ENCODE results near the gene ZKSCAN3.
A peak's percentile ranks its signal among the peaks of the same experiment; 100 is the strongest.
"Not testable (repeated sequence)": the region's sequence is repeated elsewhere in the genome, so short reads cannot be mapped to it uniquely, and the experiment has no call there.

ZKSCAN3 gene

DNA sequence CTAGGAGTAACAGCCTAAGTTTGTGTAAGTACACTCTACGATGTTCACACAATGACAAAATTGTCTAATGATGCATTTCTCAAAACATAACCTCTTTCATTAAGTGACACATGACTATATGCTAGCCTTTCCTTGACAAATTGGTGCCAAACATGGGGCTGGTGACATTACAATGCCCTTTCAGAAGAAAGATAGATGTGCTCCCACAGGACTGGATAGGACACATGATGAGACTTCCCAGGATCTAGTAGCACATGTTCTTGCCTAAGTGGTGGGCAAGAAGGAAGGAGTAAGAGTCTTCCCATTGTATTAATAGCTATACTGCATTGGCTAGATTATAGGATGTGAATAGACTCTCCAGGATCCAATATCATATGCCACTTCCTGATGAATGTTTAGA, 21.5 kb downstream of the ZKSCAN3 start:
- no peak for DNase-seq (ENCODE audit: low read depth in 3 of 3, low spot score in 1 of 3)

DNA sequence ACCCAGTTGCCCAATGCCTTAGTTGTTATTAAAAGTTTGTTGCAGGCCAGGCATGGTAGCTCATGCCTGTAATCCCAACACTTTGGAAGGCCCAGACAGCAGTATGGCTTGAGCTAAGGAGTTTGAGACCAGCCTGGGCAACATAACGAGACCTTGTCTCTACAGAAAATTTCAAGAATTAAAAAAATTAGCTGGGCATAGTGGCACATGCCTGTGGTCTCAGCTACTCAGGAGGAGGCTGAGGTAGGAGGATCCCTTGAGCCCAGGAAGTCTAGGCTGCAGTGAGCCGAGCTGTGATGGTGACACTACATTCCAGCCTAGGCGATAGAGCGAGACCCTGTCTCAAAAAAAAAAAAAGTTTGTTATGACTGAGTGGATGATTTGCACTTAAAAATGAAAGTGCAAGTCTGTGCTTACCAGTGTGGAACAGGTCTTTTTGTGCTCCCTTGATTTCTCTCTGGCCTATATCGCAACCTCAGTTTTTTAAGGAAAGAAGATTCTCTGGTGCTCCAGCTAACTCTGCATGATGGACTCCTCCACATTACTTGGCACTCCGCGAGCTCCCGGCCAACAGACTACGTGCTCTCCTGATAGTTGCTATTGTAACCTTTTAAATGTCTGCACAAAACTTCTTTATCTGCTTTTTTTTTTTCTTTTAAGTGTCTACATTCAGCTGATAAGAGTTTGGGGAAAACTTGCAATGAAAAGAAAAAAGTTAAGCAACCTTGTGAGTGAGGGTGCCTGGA, 22.1 kb downstream of the ZKSCAN3 start:
- DNase-seq (ENCODE audit: low read depth in 3 of 3, low spot score in 1 of 3), result no peak

DNA sequence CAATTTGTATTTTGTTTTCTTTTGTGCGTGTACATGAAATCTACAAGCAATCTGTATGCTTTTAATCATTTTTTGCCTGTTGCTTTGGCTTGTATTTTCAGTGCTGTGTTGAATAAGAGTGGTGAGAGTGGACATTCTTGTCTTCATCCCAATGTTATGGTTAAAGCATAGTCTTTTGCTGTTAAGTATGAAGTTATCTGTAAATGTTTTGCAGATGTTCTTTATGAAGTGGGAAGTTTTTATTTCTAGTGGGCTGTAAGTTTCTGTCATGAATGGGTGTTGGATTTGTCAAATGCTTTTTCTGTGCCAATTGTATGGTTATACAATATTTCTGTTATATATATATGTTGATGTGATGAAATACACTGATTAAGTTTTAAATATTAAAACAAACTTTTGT, 24.2 kb downstream of the ZKSCAN3 start:
- DNase-seq (ENCODE audit: low read depth in 3 of 3, low spot score in 1 of 3), result no peak

DNA sequence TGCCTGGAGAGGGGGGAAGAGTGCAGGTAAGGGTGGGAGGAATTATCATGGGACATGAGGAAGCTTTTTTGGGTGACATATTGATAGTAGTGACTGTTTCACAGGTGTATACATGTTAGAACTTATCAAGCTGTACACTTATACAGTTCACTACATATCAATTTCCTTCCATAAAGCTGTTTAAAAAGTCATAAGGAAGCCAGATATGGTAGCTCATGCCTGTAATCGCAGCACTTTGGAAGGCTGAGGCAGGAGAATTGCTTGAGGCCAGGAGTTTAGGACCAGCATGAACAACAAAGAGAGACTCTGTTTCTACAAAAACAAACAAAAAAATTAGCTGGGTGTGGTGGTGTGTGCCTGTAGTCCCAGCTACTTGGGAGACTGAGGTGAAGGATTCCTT, 28.1 kb downstream of the ZKSCAN3 start:
- DNase-seq (ENCODE audit: low read depth in 3 of 3, low spot score in 1 of 3), result no peak

DNA sequence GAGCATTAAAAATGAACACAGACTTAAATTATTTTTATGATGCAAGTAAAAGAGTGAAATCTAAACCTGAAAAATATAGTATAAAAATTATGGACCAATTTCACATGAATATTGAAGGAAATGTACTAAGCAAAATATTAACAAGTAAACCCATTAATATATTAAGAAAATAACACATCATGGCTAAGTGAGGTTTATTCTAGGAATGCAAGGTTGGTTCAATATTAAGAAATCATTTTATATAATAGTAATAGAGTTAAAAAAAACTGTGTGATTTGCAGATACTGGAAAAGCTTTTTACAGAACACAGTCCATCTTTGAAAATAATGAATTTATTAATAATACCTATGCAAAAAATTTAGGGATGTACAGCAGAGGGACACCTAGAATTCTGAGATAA, 28.9 kb downstream of the ZKSCAN3 start:
- DNase-seq (ENCODE audit: low read depth in 3 of 3, low spot score in 1 of 3), result no peak

DNA sequence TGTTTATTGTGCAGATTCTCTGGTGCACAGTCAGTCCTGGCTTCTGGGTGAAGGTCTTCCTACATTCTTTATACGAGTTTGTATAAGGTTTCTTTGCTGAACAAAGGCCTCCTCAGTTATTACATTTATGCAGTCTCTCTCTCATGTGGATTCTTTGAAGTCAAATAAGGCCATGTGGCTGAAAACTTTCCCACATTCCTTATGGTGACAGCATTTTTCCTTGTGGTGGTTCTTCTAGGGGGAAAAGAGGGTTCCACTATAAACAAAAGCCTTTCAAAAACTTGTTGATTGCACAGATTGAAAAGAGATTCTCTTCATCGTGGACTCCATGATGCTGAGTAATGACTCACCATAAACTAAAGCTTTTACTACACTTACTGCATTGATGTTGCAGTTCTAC, 30.6 kb downstream of the ZKSCAN3 start:
- no peak for DNase-seq (ENCODE audit: low read depth in 3 of 3, low spot score in 1 of 3)

DNA sequence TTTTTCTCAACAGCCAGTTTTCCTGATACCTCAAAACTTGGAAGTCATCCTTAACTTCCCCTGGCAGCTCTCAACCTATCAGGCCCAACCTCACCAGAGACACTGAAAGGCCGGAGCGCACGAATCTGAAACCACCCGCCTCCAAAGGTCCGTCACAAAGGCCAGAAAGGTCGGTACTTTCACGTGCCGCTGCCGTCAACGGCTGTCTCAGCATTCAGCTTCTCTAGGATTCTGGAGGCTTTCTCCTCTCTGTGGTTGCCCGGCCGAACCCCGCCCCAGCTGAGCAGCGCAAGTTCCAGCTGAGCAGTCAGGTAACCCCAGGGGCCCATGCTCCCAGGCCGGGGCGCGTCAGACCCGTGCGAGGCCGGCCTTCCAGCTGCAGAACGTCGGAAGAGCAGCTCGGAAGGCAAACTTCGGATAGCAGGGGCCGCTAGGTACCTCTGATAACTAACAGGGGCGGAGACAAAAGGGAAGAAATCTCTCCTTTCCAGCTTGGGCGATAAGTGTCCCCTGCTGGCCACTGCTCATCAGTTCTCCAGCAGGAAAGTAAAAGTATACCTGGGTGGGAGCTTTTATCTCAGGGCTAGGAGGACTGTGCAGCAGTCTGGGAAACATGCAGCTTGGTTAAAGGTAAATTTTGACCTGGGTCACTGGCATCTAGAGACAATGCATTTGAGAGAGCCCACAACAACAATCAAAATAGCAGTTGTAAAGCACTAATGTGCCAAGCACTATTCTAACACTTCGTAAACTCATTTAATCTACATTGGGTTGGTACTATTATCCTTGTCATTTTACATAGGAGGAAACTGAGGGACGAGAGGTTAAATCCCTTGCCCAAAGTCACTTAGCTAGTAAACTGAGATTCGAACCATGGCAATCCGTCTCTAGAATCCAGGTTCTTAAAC, 33.7 kb downstream of the ZKSCAN3 start:
- DNase-seq (ENCODE audit: low read depth in 3 of 3, low spot score in 1 of 3), result peak in 1 of 3 donors; percentile 12

DNA sequence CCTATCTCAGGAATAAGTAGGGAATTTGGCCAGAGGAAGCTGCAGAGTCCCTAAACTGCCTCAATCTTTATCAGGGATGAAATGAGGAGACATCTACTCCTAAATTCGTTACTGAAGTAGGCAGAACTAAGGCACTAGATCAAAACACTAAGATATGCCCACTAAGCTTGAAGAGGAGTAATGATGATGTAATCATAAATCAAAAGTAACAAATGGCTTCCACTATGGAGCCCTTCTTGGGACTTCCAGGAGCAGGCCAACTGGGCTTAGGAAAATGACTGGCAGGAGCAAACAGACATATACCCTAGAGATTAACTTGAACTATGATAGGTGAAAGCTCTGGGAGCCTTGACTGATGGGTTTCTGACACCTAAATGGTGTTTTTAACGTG, 34.4 kb downstream of the ZKSCAN3 start:
- no peak for DNase-seq (ENCODE audit: low read depth in 3 of 3, low spot score in 1 of 3)

DNA sequence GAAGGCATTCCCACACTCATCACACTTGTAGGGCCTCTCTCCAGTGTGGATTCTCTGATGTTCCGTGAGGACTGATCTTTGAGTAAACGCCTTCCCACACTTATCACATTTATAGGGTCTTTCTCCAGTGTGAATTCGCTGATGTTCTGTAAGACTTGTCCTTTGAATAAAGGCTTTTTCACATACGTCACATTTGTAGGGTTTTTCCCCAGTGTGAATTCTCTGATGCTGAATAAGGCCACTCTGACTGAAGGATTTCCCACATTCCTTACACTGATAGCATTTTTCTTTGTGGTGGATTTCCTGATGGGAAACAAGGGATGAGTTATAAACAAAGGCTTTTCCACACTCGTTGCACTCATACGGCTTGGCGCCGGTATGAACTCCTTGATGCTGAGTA, 40.9 kb downstream of the ZKSCAN3 start:
- DNase-seq (ENCODE audit: low read depth in 3 of 3, low spot score in 1 of 3), result no peak

DNA sequence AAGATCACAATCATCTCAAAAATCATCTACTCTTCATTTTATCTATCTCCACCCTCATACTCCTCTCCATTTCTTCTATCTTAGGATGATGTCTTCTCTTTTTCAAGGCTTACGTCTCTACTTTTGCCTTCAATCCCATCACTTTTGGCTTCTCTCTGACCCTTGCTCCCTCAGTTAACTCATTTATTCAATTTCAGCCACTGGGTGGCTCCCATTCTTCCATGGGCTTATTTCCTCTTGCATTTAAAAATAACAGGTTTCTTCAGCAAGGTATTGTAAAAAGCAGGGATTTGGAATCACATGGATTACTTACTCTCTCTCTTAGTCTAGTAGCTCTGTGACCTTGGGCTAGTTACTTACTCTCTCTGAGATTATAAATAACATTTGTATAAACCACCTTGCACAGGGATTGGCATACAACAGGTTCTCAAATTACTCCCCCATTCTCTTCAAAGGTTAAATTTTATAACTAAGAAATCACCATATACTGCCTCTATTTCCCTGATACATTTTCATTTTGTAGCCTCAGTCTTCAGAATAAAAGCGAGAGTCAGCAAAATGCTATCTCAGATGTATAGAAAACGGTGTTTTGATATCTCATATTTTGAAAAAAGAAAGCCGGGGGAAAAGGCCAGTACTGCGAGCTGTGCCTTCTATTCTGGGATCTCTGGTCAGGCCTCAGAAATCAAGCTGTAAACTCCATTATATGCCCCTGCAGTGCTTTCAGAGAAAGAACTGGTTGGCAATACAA, 44.3 kb downstream of the ZKSCAN3 start:
- no peak for DNase-seq (ENCODE audit: low read depth in 3 of 3, low spot score in 1 of 3)

DNA sequence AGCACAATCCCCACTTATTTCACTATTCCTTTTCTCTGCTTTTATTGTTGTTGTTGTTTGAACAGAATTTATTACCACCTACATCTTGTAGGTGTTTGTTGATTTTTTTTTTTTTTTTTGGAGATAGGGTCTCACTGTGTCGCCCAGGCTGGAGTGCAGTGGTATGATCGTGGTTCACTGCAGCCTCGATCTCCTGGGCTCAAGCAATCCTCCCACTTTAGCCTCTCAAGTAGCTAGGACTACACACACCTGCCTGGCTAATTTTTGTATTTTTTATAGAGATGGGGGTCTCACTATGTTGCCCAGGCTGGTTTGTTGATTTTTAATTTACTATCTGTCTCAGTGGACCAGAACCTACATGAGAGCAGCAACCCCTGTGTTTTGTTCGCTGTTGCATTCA, 46.2 kb downstream of the ZKSCAN3 start:
- DNase-seq (ENCODE audit: low read depth in 3 of 3, low spot score in 1 of 3), result no peak

DNA sequence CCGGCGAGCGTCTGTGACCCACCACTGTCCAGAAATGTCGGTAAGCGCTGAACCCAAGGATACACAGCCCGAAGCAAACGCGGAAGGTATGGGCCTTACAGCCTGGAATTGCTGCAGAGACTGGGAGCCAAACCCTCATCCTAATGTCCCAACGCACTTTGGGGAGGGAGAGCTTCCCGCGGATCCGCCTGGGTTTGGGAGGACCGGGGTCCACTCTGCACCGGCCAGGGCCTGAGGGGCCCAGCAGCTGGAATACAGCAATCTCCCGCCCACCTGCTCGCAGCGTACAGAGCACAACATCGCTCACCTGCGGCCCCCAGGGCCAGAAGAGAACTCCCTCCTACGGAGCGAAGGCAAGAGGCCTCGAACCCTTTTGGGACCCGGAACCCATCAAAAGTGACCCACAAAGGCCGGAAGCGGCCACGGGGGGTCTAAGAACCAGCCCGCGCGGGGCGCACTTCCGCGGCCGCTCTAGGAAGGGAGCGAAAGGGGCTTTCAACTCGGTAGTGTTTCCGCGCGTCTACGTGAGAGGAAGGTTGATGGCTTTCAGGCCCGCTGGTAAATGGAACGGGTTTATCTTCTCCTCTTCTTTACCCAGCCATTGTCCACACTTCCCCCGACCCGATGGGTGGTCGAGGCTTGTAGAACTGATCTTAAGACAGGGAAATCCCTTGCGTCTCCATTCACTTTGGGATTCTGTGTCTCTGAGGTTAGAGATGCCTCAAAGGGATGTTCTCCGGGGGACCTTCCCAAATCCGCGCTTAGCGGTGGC, 49.8 kb downstream of the ZKSCAN3 start, which contains the start of gene ZSCAN12:
Gene ZSCAN12 (minus strand): TSS at position 398 of the 772 bp plus-strand sequence. CDS start 1,342 bp downstream, outside the sequence.
- peak; percentile 51 to 75 (median 67) for DNase-seq (ENCODE audit: low read depth in 3 of 3, low spot score in 1 of 3)

DNA sequence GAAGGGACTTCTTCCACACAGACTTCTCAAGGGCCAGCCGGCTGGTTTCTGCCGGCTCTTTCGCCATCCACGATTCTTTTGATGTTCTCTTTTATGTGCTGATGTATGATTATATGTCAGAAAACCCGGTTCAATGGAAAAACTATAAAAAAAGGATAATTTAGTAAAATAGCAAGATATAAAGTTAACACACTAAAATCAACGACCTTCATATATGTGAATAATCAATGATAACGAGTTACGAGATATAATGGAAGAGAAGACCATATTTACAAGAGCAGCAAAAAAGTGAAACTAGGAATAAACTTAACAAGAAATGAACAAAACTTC, 50.3 kb downstream of the ZKSCAN3 start:
- no peak for DNase-seq (ENCODE audit: low read depth in 3 of 3, low spot score in 1 of 3)

DNA sequence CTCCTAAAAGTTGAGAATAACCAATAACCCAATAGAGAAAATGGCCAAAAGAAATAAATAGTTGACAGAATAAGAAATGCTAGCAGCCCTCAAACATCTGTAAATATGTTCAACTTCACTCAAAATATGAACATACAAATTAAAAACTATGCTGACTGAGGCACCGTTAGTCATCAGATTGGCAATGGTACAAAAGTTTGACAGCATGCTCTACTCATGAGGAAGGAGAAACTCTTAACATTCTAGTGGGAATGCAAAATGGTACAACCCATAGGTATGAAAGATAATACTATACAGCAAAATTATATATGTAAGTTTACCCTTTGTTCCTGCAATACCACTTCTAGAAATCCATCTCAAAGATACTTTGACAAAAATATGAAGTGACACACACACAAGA, 51.4 kb downstream of the ZKSCAN3 start:
- no peak for DNase-seq (ENCODE audit: low read depth in 3 of 3, low spot score in 1 of 3)

DNA sequence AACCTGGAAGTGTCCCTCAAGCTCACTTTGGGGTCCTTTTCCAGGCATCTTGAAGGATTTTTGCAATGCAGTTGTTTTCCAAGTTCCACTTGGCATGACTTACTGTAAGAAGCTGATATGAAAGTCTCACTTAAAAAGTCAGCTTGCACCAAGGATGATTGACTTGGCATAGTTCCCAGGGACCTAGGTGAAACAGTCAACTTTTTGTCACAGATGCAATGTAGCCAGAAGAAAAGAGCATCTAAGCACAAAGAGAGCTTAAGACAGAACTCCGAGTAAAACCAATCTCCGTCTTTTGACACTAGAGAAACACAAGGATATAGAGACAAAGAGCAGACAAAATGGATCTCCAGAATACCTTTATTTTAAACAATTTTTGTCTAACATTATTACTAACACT, 52.5 kb downstream of the ZKSCAN3 start:
- DNase-seq (ENCODE audit: low read depth in 3 of 3, low spot score in 1 of 3), result no peak

DNA sequence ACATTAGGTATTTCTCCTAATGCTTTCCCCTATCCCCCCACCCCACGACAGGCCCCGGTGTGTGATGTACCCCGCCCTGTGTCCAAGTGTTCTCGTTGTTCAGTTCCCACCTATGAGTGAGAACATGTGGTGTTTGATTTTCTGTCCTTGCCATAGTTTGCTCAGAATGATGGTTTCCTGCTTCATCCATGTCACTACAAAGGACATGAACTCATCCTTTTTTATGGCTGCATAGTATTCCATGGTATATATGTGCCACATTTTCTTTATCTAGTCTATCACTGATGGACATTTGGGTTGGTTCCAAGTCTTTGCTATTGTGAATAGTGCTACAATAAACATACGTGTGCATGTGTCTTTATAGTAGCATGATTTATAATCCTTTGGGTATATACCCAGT, 54.2 kb downstream of the ZKSCAN3 start:
- not testable (repeated sequence) for DNase-seq (ENCODE audit: low read depth in 3 of 3, low spot score in 1 of 3)

DNA sequence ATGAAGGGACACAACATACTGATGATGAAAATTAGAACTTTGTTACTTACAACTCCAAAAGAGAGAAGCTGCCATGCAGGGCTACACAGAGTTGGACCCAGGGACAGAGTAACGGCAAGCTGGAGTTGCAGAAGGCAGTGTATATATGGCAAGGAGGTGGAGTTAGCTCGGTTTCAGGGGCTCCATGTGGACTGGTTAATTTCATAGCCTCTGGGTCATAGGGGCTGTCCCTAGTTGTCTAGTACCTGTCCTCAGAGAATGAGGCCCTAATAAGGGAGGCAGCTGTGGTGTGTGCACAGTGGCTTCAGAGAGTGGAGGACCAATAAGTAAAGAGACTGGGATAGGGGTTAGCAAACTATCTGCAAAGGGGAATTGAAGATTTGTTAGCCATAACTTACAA, 57.7 kb downstream of the ZKSCAN3 start:
- DNase-seq (ENCODE audit: low read depth in 3 of 3, low spot score in 1 of 3), result no peak

DNA sequence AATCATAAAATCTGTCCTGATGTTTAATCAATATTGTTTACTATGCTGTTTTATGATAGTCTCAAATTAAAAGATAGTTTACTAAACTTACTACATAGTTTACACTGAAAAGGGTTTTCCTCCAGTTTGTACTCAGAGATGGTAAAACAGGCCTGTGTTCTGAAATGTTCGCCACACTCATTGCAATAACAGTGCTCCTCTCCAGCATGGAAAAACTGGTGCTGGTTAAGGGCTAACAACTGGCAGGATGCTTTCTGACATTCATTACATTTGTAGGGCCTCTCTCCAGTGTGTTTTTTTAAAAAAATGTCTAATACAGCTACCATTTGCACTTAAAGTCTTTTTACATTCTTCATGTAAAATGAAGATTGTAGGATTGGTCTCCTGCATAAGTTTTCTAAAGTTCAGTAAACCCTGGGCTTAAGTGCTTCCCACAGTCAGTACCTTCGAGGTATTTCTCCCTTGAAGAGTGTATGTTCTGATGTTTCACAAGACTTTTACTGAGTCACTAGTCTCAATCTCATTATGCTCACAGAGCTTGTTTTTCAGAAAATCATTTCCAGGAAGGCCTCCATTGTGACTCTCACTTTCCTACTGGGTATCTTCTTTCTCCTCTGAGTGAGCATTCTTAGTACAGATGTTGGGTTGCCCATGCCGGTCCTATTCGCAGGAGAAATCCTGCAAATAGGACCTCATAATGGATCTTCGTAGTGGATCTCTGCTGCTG, 58.5 kb downstream of the ZKSCAN3 start:
- no peak for DNase-seq (ENCODE audit: low read depth in 3 of 3, low spot score in 1 of 3)

DNA sequence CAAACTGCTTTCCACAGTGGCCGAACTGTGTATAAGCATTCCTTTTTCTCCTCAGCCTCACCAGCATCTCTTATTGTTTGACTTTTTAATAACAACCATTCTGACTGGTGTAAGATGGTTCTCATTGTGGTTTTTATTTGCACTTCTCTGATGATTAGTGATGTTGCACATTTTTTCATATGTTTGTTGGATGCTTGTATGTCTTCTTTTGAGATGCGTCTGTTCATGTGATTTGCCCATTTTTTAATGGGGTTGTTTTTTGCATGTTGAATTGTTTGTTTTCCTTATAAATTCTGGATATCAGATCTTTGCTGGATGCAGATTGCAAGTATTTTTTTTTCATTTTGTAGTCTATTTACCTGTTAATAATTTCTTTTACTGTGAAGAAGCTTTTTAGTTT, 61.0 kb downstream of the ZKSCAN3 start:
- no peak for DNase-seq (ENCODE audit: low read depth in 3 of 3, low spot score in 1 of 3)

DNA sequence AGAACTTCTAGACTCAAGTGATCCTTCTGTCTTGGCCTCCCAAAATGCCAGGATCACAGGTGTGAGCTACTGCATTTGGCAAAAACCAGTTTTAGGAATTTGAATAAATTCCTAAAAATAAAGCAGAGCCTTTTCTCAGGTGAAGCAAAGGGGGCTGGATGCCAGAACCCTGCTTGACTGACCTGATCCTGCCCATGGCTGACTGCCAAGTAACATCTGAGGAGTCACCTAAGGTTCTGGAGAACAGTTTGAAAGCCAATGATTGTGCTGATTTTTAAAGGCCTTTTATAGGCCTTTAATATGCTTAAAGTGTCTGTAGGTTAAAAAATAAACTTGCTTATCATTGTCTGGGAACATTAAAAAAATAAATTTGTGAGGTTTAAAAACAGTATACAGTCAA, 63.9 kb downstream of the ZKSCAN3 start:
- DNase-seq (ENCODE audit: low read depth in 3 of 3, low spot score in 1 of 3), result no peak

Measured in stimulated activated CD4-positive, alpha-beta T cell treated with anti-CD3 and anti-CD28 coated beads, TNF-alpha, amount 100 ng/mL, for 1 hour (primary cell).